NCI-H345 treated with DMSO at 0.1 percent for 48 hours (cell line): ENCODE results near the gene C4A.
"Not testable (repeated sequence)": the region's sequence is repeated elsewhere in the genome, so short reads cannot be mapped to it uniquely, and the experiment has no call there.

Experiments used
- DNase-seq: peaks from one replicate; lab custom pipeline; 2025; ENCODE audit not compliant: unreplicated experiment; lab: John Stamatoyannopoulos, UW

Gene C4A

DNA sequence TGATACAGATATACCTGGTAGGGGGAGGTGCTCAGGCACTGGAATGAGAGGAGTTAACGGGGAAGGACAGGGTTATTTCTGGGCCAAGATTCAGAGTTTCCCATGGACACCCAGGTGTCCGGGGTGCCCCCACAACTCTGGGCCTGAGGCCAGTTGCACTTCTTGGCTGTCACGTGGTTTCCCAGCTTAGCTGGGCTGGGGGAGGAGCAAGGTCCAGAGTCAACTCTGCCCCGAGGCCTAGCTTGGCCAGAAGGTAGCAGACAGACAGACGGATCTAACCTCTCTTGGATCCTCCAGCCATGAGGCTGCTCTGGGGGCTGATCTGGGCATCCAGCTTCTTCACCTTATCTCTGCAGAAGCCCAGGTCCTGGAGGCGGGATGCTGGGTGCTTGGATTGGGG is 32.7 kb downstream of the C4A start, which contains the start of gene C4B:
Gene C4B (plus strand): TSS at position 249 of the 400 bp plus-strand sequence. CDS start 51 bp downstream, at position 300.
- DNase-seq: not testable (repeated sequence)

GRCh38 chr6:32022100-32022499 is 40.2 kb downstream of the C4A start:
- DNase-seq: not testable (repeated sequence)

DNA sequence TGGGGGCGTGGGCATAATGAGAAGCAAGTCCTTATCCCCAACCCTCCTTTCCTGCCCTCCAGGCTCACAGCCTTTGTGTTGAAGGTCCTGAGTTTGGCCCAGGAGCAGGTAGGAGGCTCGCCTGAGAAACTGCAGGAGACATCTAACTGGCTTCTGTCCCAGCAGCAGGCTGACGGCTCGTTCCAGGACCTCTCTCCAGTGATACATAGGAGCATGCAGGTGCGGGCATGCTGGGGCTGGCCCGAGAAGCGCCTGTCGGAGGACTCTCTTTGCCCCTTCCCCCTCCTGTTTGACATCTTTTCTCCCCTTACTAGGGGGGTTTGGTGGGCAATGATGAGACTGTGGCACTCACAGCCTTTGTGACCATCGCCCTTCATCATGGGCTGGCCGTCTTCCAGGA is 46.8 kb downstream of the C4A start:
- not testable (repeated sequence) for DNase-seq

- DNase-seq: not testable (repeated sequence)
These were observed 47.7 kb downstream of the C4A start for GRCh38 chr6:32029553-32029952.

DNA sequence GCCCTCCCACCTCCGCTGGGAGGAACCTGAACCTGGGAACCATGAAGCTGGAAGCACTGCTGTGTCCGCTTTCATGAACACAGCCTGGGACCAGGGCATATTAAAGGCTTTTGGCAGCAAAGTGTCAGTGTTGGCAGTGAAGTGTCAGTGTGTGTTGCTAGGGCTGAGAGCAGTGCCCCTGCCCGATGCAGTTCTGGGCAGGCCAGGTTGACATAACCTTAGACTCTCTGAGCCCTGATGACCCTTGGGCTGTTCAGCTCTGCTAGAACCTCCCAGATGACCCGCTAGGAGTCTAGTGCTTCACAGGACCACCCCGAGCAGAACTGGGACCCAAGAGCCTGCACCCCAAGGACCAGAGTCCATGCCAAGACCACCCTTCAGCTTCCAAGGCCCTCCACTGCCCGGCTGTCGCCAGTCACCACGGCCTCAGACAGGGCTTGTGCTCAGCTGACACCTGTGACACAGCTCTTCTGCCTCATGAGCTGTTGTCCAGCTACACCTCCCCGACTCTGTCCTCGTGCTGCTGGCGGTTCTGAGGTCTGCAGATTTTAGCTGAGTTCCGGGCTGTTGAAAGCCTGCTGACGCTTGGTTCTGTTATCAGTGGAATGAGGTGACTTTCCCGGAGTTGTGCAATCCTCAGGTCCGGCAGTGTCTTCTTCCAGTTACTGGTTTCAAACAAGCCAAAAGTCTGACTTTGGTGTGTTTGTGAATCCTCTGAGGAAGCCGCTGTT is 53.6 kb downstream of the C4A start:
- DNase-seq: not testable (repeated sequence)

- not testable (repeated sequence) for DNase-seq
These were observed 55.3 kb downstream of the C4A start for GRCh38 chr6:32037136-32037535.

GRCh38 chr6:32037598-32038524 is 56.0 kb downstream of the C4A start, which contains the start of gene CYP21A2:
CYP21A2 (plus strand) TSS chr6:32038415; CDS start chr6:32038423, 8 bp downstream.
- DNase-seq: not testable (repeated sequence)

DNA sequence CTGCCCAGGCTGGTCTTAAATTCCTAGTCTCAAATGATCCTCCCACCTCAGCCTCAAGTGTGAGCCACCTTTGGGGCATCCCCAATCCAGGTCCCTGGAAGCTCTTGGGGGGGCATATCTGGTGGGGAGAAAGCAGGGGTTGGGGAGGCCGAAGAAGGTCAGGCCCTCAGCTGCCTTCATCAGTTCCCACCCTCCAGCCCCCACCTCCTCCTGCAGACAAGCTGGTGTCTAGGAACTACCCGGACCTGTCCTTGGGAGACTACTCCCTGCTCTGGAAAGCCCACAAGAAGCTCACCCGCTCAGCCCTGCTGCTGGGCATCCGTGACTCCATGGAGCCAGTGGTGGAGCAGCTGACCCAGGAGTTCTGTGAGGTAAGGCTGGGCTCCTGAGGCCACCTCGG is 57.0 kb downstream of the C4A start:
- not testable (repeated sequence) for DNase-seq

- not testable (repeated sequence) for DNase-seq
These were observed 57.7 kb downstream of the C4A start for GRCh38 chr6:32039321-32040274.

GRCh38 chr6:32040299-32041049 is 58.6 kb downstream of the C4A start:
- not testable (repeated sequence) for DNase-seq

DNA sequence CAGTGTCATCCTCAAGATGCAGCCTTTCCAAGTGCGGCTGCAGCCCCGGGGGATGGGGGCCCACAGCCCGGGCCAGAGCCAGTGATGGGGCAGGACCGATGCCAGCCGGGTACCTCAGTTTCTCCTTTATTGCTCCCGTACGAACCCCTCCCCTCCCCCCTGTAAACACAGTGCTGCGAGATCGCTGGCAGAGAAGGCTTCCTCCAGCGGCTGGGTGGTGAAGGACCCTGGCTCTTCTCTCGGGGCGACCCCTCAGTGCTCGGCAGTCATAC is 59.1 kb downstream of the C4A start:
- DNase-seq: not testable (repeated sequence)

DNA sequence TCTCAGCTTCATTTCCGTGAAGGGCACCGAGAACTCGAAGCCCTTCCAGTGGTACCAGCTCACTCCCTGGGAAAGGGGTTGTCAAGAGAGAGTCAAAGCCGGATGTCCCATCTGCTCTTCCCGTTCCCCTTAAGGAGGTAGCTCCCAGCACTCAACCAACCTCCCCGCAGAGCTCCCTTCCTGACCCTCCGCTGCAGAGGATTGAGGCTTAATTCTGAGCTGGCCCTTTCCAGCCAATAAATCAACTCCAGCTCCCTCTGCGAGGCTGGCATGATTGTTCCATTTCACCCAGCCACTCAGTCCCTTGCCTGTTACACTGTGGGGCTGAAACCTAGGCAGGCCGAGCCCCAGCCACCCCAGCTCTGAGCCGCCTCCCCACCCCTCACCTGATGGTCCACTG is 59.5 kb downstream of the C4A start:
- not testable (repeated sequence) for DNase-seq

GRCh38 chr6:32042276-32042675 is 60.4 kb downstream of the C4A start:
- not testable (repeated sequence) for DNase-seq

DNA sequence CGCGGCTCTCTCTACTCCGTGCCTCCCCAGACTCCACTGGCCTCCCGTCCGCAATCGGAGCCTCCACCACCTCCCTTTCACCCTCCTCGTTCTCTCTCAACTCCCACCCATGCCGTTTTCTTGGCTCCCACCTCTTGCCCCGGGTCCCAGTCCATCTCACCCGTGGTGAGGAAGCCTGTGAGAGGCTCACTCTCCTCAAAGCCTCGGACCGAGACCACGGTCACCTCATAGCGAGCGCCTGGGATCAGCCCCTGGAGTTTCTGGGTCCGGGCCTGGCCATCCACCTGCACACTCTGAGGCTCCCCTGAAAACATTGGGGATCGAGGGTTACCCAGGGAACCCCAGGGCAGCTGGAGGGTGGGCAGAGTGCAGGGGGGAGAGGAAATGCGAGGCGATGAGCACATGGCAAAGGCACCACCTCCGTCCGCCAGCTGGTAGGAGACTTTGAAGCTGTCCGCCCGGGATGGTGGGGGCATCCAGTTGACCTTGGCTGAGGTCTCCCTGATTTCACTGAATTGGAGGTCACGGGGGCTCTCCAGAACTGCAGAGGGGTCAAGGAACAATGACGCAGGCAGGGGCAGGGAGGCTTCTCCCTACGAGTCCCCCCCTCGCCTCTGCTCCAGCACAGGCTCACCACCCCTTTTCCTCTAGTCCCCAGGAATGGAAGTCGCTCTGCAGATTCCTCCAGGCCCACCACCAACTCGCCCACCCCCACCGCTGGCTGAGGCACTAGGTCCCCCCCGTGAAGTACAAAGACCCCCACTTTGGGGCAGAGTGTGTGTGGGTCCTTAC is 61.9 kb downstream of the C4A start:
- DNase-seq: not testable (repeated sequence)

DNA sequence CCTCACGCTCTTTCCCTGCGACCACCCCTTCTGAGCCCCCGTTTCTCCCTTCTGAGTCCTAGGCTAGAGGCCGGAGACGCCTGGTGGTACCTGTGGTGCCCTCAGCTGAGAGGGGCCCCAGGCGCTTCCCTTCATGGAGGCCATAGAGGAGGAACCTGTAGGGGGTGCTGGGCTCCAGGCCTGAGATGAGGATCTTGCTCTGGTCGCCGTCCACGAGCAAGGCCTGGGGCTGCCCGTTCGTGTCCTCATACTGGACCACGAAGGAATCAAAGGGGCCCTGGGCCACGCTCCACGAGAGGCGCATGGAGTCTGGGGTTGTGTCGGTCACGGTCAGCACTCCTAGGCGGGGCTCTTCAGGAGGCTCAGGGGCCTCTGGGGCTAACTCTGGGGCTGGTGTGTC is 63.1 kb downstream of the C4A start:
- not testable (repeated sequence) for DNase-seq

DNA sequence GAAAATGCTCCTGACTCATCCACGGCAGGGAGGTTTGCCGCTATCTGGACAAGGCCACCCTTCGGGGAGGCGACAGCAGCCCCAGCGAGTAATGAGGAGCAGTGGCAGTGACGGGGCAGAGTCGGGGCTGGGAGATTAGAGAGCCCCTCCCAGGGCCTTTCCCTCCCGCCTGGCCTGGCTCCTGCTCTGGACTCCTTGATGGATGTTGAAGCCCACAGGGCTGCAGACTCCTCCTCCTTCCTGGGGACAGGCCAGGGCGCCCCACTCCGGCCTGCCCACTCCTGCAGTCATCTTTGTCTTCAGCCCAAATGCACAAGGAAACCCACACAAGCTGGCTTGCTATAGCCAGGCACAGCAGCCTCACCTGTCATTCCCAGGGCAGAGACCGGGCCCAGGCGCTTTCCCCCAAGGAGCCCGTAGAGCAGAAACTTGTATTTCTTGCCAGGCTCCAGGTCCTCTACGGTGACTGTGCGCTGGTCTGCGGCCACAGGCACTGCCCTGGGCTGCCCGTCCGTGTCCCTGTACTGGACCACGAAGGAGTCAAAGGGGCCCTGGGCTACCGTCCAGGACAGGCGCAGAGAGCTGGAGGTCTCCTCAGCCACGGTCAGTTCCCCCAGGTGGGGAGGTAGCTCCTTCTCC is 64.1 kb downstream of the C4A start:
- DNase-seq: no peak

DNA sequence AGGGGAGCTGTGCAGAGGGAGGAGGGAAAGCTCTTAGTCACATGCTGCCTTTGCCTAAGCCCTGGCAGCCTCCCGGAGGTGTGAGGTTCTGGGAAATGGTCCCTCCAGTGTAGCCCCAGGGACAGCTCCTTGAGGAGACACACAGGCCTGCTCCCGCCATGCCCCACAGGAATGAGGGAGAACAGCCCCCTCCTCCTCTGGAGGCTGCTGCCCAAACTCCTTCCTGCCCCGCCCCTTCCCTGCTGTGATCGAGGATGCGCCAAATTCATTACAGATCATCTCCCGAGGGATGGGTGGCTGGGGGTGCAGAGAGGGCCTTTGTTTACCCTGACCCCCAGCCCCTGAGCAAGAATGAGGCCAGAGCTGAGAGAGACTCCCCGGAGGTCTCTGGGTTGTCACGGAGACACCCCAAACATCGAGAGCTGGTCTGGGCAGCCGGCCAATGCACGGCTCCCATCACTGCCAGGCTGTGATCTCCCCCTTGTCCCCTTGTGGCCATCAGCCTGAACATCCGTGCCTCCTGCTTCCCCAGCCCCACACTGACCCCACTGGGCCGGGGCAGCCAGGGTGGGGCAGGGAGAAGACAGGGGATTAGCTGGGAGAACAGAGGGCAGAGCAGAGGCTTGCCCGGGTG is 64.7 kb downstream of the C4A start:
- no peak for DNase-seq

- no peak for DNase-seq
These were observed 65.2 kb downstream of the C4A start for GRCh38 chr6:32047084-32047478.

DNA sequence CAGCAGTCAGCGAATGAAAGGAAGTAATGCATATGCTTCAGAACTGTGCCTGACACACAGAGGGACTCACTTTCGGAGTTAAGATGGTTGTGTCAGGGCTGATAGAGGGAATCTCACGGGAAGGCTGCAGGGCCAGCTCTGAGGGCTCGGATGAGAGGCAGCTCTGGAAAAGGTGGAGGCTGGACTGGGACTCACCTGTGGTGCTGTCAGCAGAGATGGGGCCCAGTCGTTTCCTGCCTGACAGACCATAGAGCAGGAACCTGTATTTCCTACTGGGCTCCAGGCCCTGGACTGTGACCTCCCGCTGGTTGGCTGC is 65.6 kb downstream of the C4A start:
- DNase-seq: no peak
